Transverse colon (tissue), 4 donors: ENCODE measurements around the gene EIF2AK2. TPM values are rescaled to one million over a fixed set of nuclear protein-coding genes. Genes with fewer than 3 reads are reported as not detected.

Source experiments
- DNase-seq: peaks from one replicate; pipeline ENCODE4 v3.0.0-alpha.2; 2019
- H3K27ac ChIP-seq, 4 donors: fragments of 200-600 bp; sonication (generic); 2 replicates each; pipeline ENCODE4 v1.5.1; 2016 to 2018; ENCODE audit warnings: inconsistent platforms in 4 of 4
- H3K27me3 ChIP-seq: fragments of 200-600 bp; sonication (generic); 2 replicates; pipeline ENCODE4 v1.5.1; 2017; ENCODE audit warnings: inconsistent platforms
- H3K36me3 ChIP-seq, 4 donors: fragments of 200-600 bp; sonication (generic); 2 replicates each; pipeline ENCODE4 v1.5.1; 2017 to 2019; ENCODE audit warnings: inconsistent platforms in 4 of 4
- H3K4me1 ChIP-seq, 4 donors: fragments of 200-600 bp; sonication (generic); 2 replicates each; pipeline ENCODE4 v1.5.1; 2017 to 2020; ENCODE audit warnings: inconsistent platforms in 4 of 4
- H3K4me3 ChIP-seq, 4 donors: fragments of 200-600 bp; sonication (generic); 1 replicate in 1 of 4; 2 replicates in 3 of 4; pipeline versions ENCODE4 v1.5.1 to v1.6.1; 2017 to 2019; ENCODE audit warnings: inconsistent platforms in 4 of 4
- H3K9me3 ChIP-seq, 2 donors: fragments of 200-600 bp; sonication (generic); 2 replicates each; pipeline ENCODE4 v1.5.1; 2017 to 2019; ENCODE audit warnings: inconsistent platforms in 2 of 2
- EP300 ChIP-seq: sonication (generic); formaldehyde crosslinking; IDR thresholded peaks from one replicate; pipeline ENCODE4 v1.6.1; 2017; ENCODE audit warnings: antibody characterized with exemption, low read depth
- POLR2A ChIP-seq: fragments of 450-650 bp; IDR thresholded peaks from one replicate; pipeline ENCODE4 v1.6.1; 2016; ENCODE audit warnings: antibody characterized with exemption, mild to moderate bottlenecking, moderate library complexity
- POLR2AphosphoS5 ChIP-seq, 3 donors: sonication (generic); formaldehyde crosslinking; IDR thresholded peaks; one replicate each; pipeline ENCODE4 v1.6.1; 2016; ENCODE audit warnings: antibody characterized with exemption in 3 of 3
- WGBS, 2 donors: methylation state at CpG; one replicate each; pipeline ENCODE4 v1.1.5; 2018; ENCODE audit warnings: low coverage in 1 of 2; 5-methylcytosine and 5-hydroxymethylcytosine counted together
- in situ Hi-C, 4 donors: fragments of 200-750 bp; cut with MboI; loops; one replicate each; pipeline versions ENCODE4 v1.15.0 to v1.15.1; 2017; ENCODE audit warnings: low sequenced_read_pairs in 3 of 4, low pct_ligation_motif_present in 1 of 4, low pct_unique_long_range_greater_than_20kb in 1 of 4
- intact Hi-C: fragments of 100-400 bp; cut with DNase I; formaldehyde crosslinking; loops from one replicate; pipeline ENCODE4 v1.15.1; 2023; ENCODE audit warnings: low total_unique reads
- total RNA-seq, 4 donors: library from RNA; depleted of rRNA; stranded (reverse); fragments of >200 nt; gene quantifications; one replicate each; pipeline ENCODE4 v1.1.0, GENCODE V29; 2016
- TF ChIP-seq, protein P1 (sequence below), 5 experiments: fragments of 200-600 bp in 3 of 5; fragments of 450-650 bp in 2 of 5; sonication (generic) in 3 of 5; IDR thresholded peaks; 1 replicate in 2 of 5; 2 replicates in 3 of 5; pipeline ENCODE4 v1.5.1; 2016 to 2017; ENCODE audit warnings: antibody characterized with exemption in 5 of 5, inconsistent platforms in 3 of 5, mild to moderate bottlenecking in 2 of 5, moderate library complexity in 1 of 5

Gene EIF2AK2
- total RNA-seq, 4 donors from 2014 or later: 19.5 to 63.2 (median 25.8) TPM

DNA sequence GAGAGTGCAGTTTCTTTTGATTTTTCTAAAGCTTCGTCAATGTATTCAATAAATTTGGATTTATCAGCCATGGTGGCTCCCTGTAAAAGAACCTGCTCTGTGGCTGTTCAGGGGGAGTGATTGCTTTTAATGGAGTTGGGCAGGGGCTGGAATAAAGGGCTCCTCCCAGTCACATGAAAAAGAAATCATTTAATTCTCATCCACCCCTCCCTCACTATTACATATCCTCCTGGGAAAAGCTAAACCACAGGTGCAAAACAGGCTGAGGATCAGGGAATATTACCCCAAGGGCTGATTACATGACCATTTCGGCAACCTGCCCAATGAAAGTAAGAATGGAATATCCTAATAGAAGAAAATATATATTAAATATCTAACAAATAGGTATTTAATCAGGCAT is 31.8 kb upstream of the EIF2AK2 start, which contains the start of gene SULT6B1:
SULT6B1 (minus strand) TSS at position 101 of the 400 bp plus-strand sequence; CDS start at position 71, 30 bp downstream.
- in situ Hi-C loops (no loop called here), intact Hi-C loops (no loop called here)
- H3K27ac ChIP-seq: no peak within 1 kb of the TSS
- 97 to 100% methylated on average over 2 of the region's 2 CpGs for WGBS, 2 donors
- TF ChIP-seq POLR2AphosphoS5 (IDR thresholded peaks at IDR 0.05) (no peak), POLR2A (no peak), EP300 (no peak)
- TF ChIP-seq, protein P1, sequence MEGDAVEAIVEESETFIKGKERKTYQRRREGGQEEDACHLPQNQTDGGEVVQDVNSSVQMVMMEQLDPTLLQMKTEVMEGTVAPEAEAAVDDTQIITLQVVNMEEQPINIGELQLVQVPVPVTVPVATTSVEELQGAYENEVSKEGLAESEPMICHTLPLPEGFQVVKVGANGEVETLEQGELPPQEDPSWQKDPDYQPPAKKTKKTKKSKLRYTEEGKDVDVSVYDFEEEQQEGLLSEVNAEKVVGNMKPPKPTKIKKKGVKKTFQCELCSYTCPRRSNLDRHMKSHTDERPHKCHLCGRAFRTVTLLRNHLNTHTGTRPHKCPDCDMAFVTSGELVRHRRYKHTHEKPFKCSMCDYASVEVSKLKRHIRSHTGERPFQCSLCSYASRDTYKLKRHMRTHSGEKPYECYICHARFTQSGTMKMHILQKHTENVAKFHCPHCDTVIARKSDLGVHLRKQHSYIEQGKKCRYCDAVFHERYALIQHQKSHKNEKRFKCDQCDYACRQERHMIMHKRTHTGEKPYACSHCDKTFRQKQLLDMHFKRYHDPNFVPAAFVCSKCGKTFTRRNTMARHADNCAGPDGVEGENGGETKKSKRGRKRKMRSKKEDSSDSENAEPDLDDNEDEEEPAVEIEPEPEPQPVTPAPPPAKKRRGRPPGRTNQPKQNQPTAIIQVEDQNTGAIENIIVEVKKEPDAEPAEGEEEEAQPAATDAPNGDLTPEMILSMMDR (IDR thresholded peaks at IDR 0.05): no peak
- H3K27me3 ChIP-seq: no peaks in the 10 kb centered on the region
- no peak for DNase-seq
- H3K9me3 ChIP-seq: no peaks in the 10 kb centered on the region
- H3K4me3 ChIP-seq: no peak within 1 kb of the TSS
- no peaks in the 10 kb centered on the region for H3K36me3 ChIP-seq
- no peaks in the 10 kb centered on the region for H3K4me1 ChIP-seq

- no peak overlapping the region for H3K4me3 ChIP-seq
- H3K9me3 ChIP-seq: no peaks in the 10 kb centered on the region
- H3K27me3 ChIP-seq: no peaks in the 10 kb centered on the region
- no peak overlapping the region for H3K27ac ChIP-seq
- H3K36me3 ChIP-seq: no peaks in the 10 kb centered on the region
- 71 to 79% methylated on average over 10 to 17 of the region's 17 CpGs for WGBS, 2 donors
- in situ Hi-C loops: no loop called here
- intact Hi-C loops: no loop called here
- no peak for DNase-seq
- no peaks in the 10 kb centered on the region for H3K4me1 ChIP-seq
- no peak for TF ChIP-seq EP300
- TF ChIP-seq POLR2A: no peak
- no peak for TF ChIP-seq POLR2AphosphoS5 (IDR thresholded peaks at IDR 0.05)
- TF ChIP-seq, protein P1 (IDR thresholded peaks at IDR 0.05): no peak
These were observed 25.2 kb upstream of the EIF2AK2 start for GRCh38 chr2:37181726-37182684.

DNA sequence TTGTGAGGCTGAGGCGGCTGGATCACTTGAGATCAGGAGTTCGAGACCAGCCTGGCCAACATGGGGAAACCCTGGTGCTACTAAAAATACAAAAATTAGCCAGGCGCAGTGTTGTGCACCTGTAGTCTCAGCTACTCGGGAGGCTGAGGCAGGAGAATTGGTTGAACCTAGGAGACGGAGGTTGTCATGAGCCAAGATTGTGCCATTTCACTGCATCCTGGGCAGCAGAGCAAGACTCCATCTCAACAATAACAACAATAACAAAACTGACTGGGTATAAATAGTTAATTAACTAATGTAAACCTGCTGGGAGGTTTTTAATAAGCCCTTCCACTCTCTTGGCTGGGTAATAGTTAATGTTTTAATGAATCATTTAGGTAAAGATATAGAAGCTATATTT is 23.9 kb upstream of the EIF2AK2 start:
- no peaks in the 10 kb centered on the region for H3K4me1 ChIP-seq
- no peak overlapping the region for H3K27ac ChIP-seq
- TF ChIP-seq EP300: no peak
- no peaks in the 10 kb centered on the region for H3K9me3 ChIP-seq
- 84 to 95% methylated on average over 3 to 5 of the region's 5 CpGs for WGBS, 2 donors
- no peak overlapping the region for H3K4me3 ChIP-seq
- in situ Hi-C loops: no loop called here
- no peaks in the 10 kb centered on the region for H3K27me3 ChIP-seq
- no peak for DNase-seq
- no peaks in the 10 kb centered on the region for H3K36me3 ChIP-seq
- intact Hi-C loops: no loop called here

DNA sequence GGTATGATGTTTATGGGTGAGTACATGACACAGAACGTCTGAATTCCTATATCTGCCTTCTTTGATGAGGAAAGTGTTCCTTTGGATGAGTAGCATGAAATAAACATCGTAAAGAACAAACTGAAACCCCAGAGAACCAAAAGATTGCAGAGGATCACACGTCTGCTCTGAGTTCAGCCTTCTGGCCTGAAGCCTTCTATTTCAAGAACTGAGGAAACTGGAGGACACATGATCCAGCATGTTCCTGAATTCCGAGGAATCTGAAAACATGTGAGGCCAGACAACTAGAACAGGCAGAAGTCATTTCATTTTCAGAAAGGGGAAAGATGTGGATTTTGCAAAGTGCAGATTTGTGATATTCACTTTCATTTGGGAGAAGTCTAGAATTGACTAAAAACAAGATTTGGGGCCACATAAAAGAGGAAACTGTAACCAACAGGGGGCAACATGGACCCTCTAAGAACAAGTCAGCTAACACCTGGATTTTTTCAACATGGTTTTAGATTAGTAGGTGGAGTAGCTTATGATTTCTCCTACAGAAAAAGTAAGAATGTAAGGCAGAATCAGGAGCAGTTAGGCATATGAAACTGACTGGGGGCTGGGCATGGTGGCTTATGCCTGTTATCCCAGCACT is 23.3 kb upstream of the EIF2AK2 start:
- in situ Hi-C loops (no loop called here), intact Hi-C loops (no loop called here)
- Histone ChIP-seq H3K36me3 (no peaks in the 10 kb centered on the region), H3K9me3 (no peaks in the 10 kb centered on the region), H3K4me3 (no peak overlapping the region), H3K27ac (no peak overlapping the region), H3K27me3 (no peaks in the 10 kb centered on the region), H3K4me1 (no peaks in the 10 kb centered on the region)
- TF ChIP-seq POLR2A: no peak
- DNase-seq: no peak
- 40 to 42% methylated on average over 3 to 4 of the region's 4 CpGs for WGBS, 2 donors

GRCh38 chr2:37173741-37174140 is 17.0 kb upstream of the EIF2AK2 start:
- DNase-seq: no peak
- in situ Hi-C loops (loop anchor here in 2 of 4 donors (25.0 kb wide), 1 partner anchor 714 kb away; no protein-coding TSS in a partner anchor), intact Hi-C loops (no loop called here)
- no peak overlapping the region for H3K27ac ChIP-seq
- no peak for TF ChIP-seq POLR2A
- TF ChIP-seq POLR2AphosphoS5 (IDR thresholded peaks at IDR 0.05): no peak
- no peak for TF ChIP-seq EP300
- TF ChIP-seq, protein P1 (IDR thresholded peaks at IDR 0.05): no peak
- no peak overlapping the region for H3K4me3 ChIP-seq
- H3K36me3 ChIP-seq: no peaks in the 10 kb centered on the region
- H3K9me3 ChIP-seq: no peaks in the 10 kb centered on the region
- WGBS, 2 donors: 90% methylated on average over 1 of the region's 1 CpG; no CpG with 5 or more reads in 1 of the 2 donors
- H3K4me1 ChIP-seq: no peaks in the 10 kb centered on the region
- H3K27me3 ChIP-seq: no peaks in the 10 kb centered on the region
